CD4-positive, alpha-beta T cell (primary cell): ENCODE measurements around the gene ARHGAP26. TPM values are rescaled to one million over a fixed set of nuclear protein-coding genes. Genes with fewer than 3 reads are reported as not detected.

Experiments used
- ATAC-seq: fragments of 200-7000 bp; cut with Tn5 transposase; one replicate; pipeline ENCODE4 v1.10.0; 2022; ENCODE audit warnings: mild to moderate bottlenecking; ENCODE audit not compliant: poor library complexity
- CTCF ChIA-PET: fragments of 350-600 bp; sonication (Branson Sonifier 250); formaldehyde crosslinking; loops from one replicate; lab custom pipeline; 2021; ENCODE audit warnings: antibody characterized with exemption, inconsistent platforms; lab: Charles Lee
- POLR2A ChIA-PET: fragments of 350-600 bp; sonication (Branson Sonifier 250); formaldehyde crosslinking; loops from one replicate; lab custom pipeline; 2021; ENCODE audit warnings: antibody characterized with exemption, inconsistent platforms; lab: Charles Lee
- DNase-seq, 14 experiments: peaks; one replicate each; pipeline ENCODE4 v3.0.0-alpha.2; 2013 to 2020; ENCODE audit warnings: mixed read lengths in 2 of 14
- H3K27ac ChIP-seq, 2 donors: one replicate each; pipeline versions ENCODE4 v1.5.1 to v1.7.0; 2013; ENCODE audit warnings: low read length in 2 of 2, low read depth in 1 of 2, mild to moderate bottlenecking in 1 of 2
- H3K27me3 ChIP-seq, 2 experiments: 1 replicate in 1 of 2; 2 replicates in 1 of 2; pipeline versions ENCODE4 v1.6.1 to v1.7.0; 2013; ENCODE audit warnings: low read length in 2 of 2, control low read depth in 1 of 2, mild to moderate bottlenecking in 1 of 2, moderate library complexity in 1 of 2; ENCODE audit not compliant: insufficient read depth in 2 of 2, control insufficient read depth in 1 of 2
- H3K36me3 ChIP-seq: one replicate; pipeline ENCODE4 v1.6.1; 2013; ENCODE audit warnings: low read length, control low read depth; ENCODE audit not compliant: insufficient read depth
- H3K4me1 ChIP-seq: one replicate; pipeline ENCODE4 v1.6.1; 2013; ENCODE audit warnings: low read length, control low read depth; ENCODE audit not compliant: insufficient read depth
- H3K4me3 ChIP-seq: one replicate; pipeline ENCODE4 v1.5.1; 2013; ENCODE audit warnings: mild to moderate bottlenecking, low read length, moderate library complexity
- H3K9me3 ChIP-seq, 2 experiments: 1 replicate in 1 of 2; 2 replicates in 1 of 2; pipeline versions ENCODE4 v1.6.1 to v1.7.0; 2013; ENCODE audit warnings: low read length in 2 of 2, mild to moderate bottlenecking in 2 of 2, control low read depth in 1 of 2, moderate library complexity in 1 of 2; ENCODE audit not compliant: control insufficient read depth in 1 of 2, insufficient read depth in 1 of 2
- H3K27ac Mint-ChIP-seq: one replicate; pipeline ENCODE4 v1.8.0; 2020; ENCODE audit warnings: mixed read lengths
- H3K27me3 Mint-ChIP-seq: one replicate; pipeline ENCODE4 v1.8.0; 2021; ENCODE audit warnings: mixed read lengths
- H3K36me3 Mint-ChIP-seq: one replicate; pipeline ENCODE4 v1.8.0; 2021; ENCODE audit warnings: low read depth, mixed read lengths
- H3K4me1 Mint-ChIP-seq: one replicate; pipeline ENCODE4 v1.8.0; 2021; ENCODE audit warnings: low read depth, mixed read lengths
- H3K4me3 Mint-ChIP-seq: one replicate; pipeline ENCODE4 v1.8.0; 2020; ENCODE audit warnings: mild to moderate bottlenecking, mixed read lengths
- H3K9me3 Mint-ChIP-seq: one replicate; pipeline ENCODE4 v1.8.0; 2020; ENCODE audit warnings: mixed read lengths
- CTCF ChIP-seq: fragments of 200-600 bp; IDR thresholded peaks from one replicate; pipeline ENCODE4 v1.8.0; 2022; ENCODE audit warnings: antibody characterized with exemption, mild to moderate bottlenecking
- intact Hi-C, 2 experiments: fragments of 100-400 bp; cut with DNase I in 1 of 2; cut with micrococcal nuclease in 1 of 2; formaldehyde crosslinking; loops; one replicate each; pipeline versions ENCODE4 v1.15.1 to v1.9.0; 2023 to 2025; cut with DNase I, micrococcal nuclease
- total RNA-seq, 174 experiments: library from RNA in 2 of 174; stranded (reverse) in 2 of 174; gene quantifications; one replicate each; pipeline ENCODE4 v1.2.3 and lab custom pipeline; 2021 to 2026

The ARHGAP26 gene
- total RNA-seq, 2 experiments from 2014 or later: 24.9 to 27.3 TPM

- H3K27me3 ChIP-seq: no peaks in the 10 kb centered on the region
- no peaks in the 10 kb centered on the region for H3K36me3 ChIP-seq
- ChIA-PET CTCF (no interaction called here), POLR2A (no interaction called here)
- intact Hi-C loops: no loop called here
- no peak overlapping the region for H3K27ac Mint-ChIP-seq
- no peak for ATAC-seq
- H3K4me1 Mint-ChIP-seq: peaks cover 28% of the 10 kb centered on the region
- H3K9me3 ChIP-seq: no peaks in the 10 kb centered on the region
- H3K27ac ChIP-seq: no peak overlapping the region
- no peak overlapping the region for H3K4me3 Mint-ChIP-seq
- H3K9me3 Mint-ChIP-seq: no peaks in the 10 kb centered on the region
- no peaks in the 10 kb centered on the region for H3K27me3 Mint-ChIP-seq
- H3K4me3 ChIP-seq: no peak overlapping the region
- no peak for DNase-seq
- no peak for TF ChIP-seq CTCF
- H3K36me3 Mint-ChIP-seq: no peaks in the 10 kb centered on the region
- peaks cover 7% of the 10 kb centered on the region for H3K4me1 ChIP-seq
Measured at GRCh38 chr5:142856269-142856782, 86.1 kb downstream of the ARHGAP26 start.

DNA sequence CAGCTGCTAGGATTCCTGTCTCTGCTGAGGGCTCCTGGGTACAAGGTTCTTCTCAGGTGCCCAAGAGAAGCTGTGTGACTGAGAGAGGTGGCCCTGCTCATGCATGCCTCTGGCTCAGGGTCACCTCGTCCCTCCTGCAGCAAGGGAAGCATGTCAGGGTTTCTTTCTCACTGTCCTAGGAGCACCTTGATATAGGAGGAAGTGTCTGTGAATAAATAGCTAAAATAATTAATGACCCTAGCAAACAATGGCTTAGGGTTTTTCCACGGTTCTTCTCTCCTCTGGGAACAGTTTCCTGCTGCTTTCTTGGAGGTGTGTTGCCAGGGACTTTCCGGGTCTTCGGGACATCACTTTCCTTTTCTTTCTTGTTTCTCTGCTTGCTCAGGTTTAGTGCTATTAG lies 87.2 kb downstream of the ARHGAP26 start:
- no peak overlapping the region for H3K4me3 Mint-ChIP-seq
- H3K27ac Mint-ChIP-seq: no peak overlapping the region
- peaks cover 7% of the 10 kb centered on the region for H3K4me1 ChIP-seq
- no peaks in the 10 kb centered on the region for H3K36me3 ChIP-seq
- H3K27ac ChIP-seq: no peak overlapping the region
- DNase-seq: no peak
- peaks cover 28% of the 10 kb centered on the region for H3K4me1 Mint-ChIP-seq
- no peaks in the 10 kb centered on the region for H3K9me3 Mint-ChIP-seq
- no peaks in the 10 kb centered on the region for H3K27me3 Mint-ChIP-seq
- intact Hi-C loops: no loop called here
- H3K4me3 ChIP-seq: no peak overlapping the region
- no peaks in the 10 kb centered on the region for H3K27me3 ChIP-seq
- H3K9me3 ChIP-seq: no peaks in the 10 kb centered on the region
- H3K36me3 Mint-ChIP-seq: no peaks in the 10 kb centered on the region
- CTCF ChIA-PET: no interaction called here
- no peak for TF ChIP-seq CTCF
- ATAC-seq: no peak
- POLR2A ChIA-PET: no interaction called here

GRCh38 chr5:142859037-142859436 lies 88.9 kb downstream of the ARHGAP26 start:
- Mint-ChIP-seq H3K27ac (no peak overlapping the region), H3K36me3 (no peaks in the 10 kb centered on the region), H3K4me3 (no peak overlapping the region), H3K9me3 (no peaks in the 10 kb centered on the region), H3K4me1 (peaks cover 36% of the 10 kb centered on the region), H3K27me3 (no peaks in the 10 kb centered on the region)
- POLR2A ChIA-PET: no interaction called here
- Histone ChIP-seq H3K4me3 (no peak overlapping the region), H3K27me3 (no peaks in the 10 kb centered on the region), H3K9me3 (no peaks in the 10 kb centered on the region), H3K36me3 (no peaks in the 10 kb centered on the region), H3K4me1 (peaks cover 12% of the 10 kb centered on the region), H3K27ac (no peak overlapping the region)
- no peak for ATAC-seq
- TF ChIP-seq CTCF: no peak
- DNase-seq: no peak
- intact Hi-C loops: no loop called here
- CTCF ChIA-PET: no interaction called here
